Neural progenitor cell (in vitro differentiated cells): ENCODE measurements around the gene NSD1. TPM values are rescaled to one million over a fixed set of nuclear protein-coding genes. Genes with fewer than 3 reads are reported as not detected.

Source experiments
- DNase-seq: peaks from one replicate; pipeline ENCODE4 v3.0.0-alpha.2; 2016; ENCODE audit warnings: low spot score
- H2AFZ ChIP-seq: fragments of 200-600 bp; sonication (generic); replicated peaks from 2 replicates; pipeline ENCODE4 v1.6.1; 2016; ENCODE audit warnings: antibody characterized with exemption
- H3F3A ChIP-seq: fragments of 200-600 bp; sonication (generic); 2 replicates; pipeline ENCODE4 v1.6.1; 2016; ENCODE audit warnings: antibody characterized with exemption, low read depth
- H3K27ac ChIP-seq: fragments of 200-600 bp; sonication (generic); 2 replicates; pipeline ENCODE4 v1.5.1; 2016; ENCODE audit warnings: mild to moderate bottlenecking
- H3K27me3 ChIP-seq: fragments of 200-600 bp; sonication (generic); 2 replicates; pipeline ENCODE4 v1.6.1; 2016; ENCODE audit warnings: mild to moderate bottlenecking, moderate library complexity
- H3K36me3 ChIP-seq: fragments of 200-600 bp; sonication (generic); 2 replicates; pipeline ENCODE4 v1.5.1; 2016
- H3K4me1 ChIP-seq: fragments of 200-600 bp; sonication (generic); 2 replicates; pipeline ENCODE4 v1.6.1; 2016; ENCODE audit warnings: mixed run types
- H3K4me2 ChIP-seq: fragments of 200-600 bp; sonication (generic); 2 replicates; pipeline ENCODE4 v1.6.1; 2016
- H3K4me3 ChIP-seq: fragments of 200-600 bp; sonication (generic); 2 replicates; pipeline ENCODE4 v1.5.1; 2016
- H3K79me2 ChIP-seq: fragments of 200-600 bp; sonication (generic); 2 replicates; pipeline ENCODE4 v1.6.1; 2016; ENCODE audit warnings: low read depth
- H3K9ac ChIP-seq: fragments of 200-600 bp; sonication (generic); 2 replicates; pipeline ENCODE4 v1.6.1; 2016
- H3K9me3 ChIP-seq: fragments of 200-600 bp; sonication (generic); 2 replicates; pipeline ENCODE4 v1.5.1; 2016; ENCODE audit warnings: low read depth
- H4K20me1 ChIP-seq: fragments of 200-600 bp; sonication (generic); 2 replicates; pipeline ENCODE4 v1.6.1; 2016; ENCODE audit warnings: low read depth
- H3K27ac Mint-ChIP-seq: 3 replicates; pipeline ENCODE4 v1.8.0; 2021; ENCODE audit warnings: mixed read lengths
- H3K27me3 Mint-ChIP-seq: 2 replicates; pipeline ENCODE4 v1.8.0; 2022; ENCODE audit warnings: low read depth, mild to moderate bottlenecking, inconsistent platforms, moderate library complexity, mixed read lengths; ENCODE audit not compliant: insufficient read depth
- H3K36me3 Mint-ChIP-seq: 3 replicates; pipeline ENCODE4 v1.8.0; 2021; ENCODE audit warnings: mixed read lengths
- H3K4me1 Mint-ChIP-seq: 3 replicates; pipeline ENCODE4 v1.8.0; 2021; ENCODE audit warnings: mixed read lengths
- H3K4me3 Mint-ChIP-seq: 3 replicates; pipeline ENCODE4 v1.8.0; 2021; ENCODE audit warnings: mild to moderate bottlenecking, moderate library complexity, mixed read lengths
- H3K9me3 Mint-ChIP-seq: 3 replicates; pipeline ENCODE4 v1.8.0; 2020; ENCODE audit warnings: mixed read lengths
- EZH2 ChIP-seq: fragments of 200-600 bp; sonication (generic); IDR thresholded peaks from 2 replicates; pipeline ENCODE4 v1.6.1; 2017; ENCODE audit warnings: antibody characterized with exemption, mild to moderate bottlenecking, moderate library complexity
- EZH2phosphoT487 ChIP-seq: fragments of 200-600 bp; sonication (generic); IDR thresholded peaks from 2 replicates; pipeline ENCODE4 v1.6.1; 2017; ENCODE audit warnings: antibody characterized with exemption
- total RNA-seq: library from RNA; depleted of rRNA; stranded (reverse); fragments of >200 nt; gene quantifications from 2 replicates; pipeline ENCODE4 v1.2.3, GENCODE V29; 2015; ENCODE audit warnings: low replicate concordance
- TF ChIP-seq, protein P1 (sequence below): fragments of 200-600 bp; sonication (generic); IDR thresholded peaks from 2 replicates; pipeline ENCODE4 v1.5.1; 2017; ENCODE audit warnings: antibody characterized with exemption, mild to moderate bottlenecking

Gene NSD1
- total RNA-seq, 1 donor from 2014 or later: 114 TPM

GRCh38 chr5:177094224-177095087, 39.1 kb upstream of the NSD1 start:
- H3K9me3 Mint-ChIP-seq: no peaks in the 10 kb centered on the region
- peak; percentile 49 for DNase-seq
- Histone ChIP-seq H3K27ac (peak overlapping the region; percentile 76), H3K36me3 (no peaks in the 10 kb centered on the region), H3F3A (no peaks in the 10 kb centered on the region), H4K20me1 (no peaks in the 10 kb centered on the region), H3K4me2 (peak overlapping the region; percentile 47), H3K4me3 (no peak overlapping the region), H3K27me3 (no peaks in the 10 kb centered on the region), H3K9me3 (no peaks in the 10 kb centered on the region), H2AFZ (no peak overlapping the region), H3K79me2 (no peaks in the 10 kb centered on the region), H3K9ac (peak overlapping the region; percentile 39), H3K4me1 (peaks cover 20% of the 10 kb centered on the region)
- H3K4me3 Mint-ChIP-seq: no peak overlapping the region
- H3K36me3 Mint-ChIP-seq: no peaks in the 10 kb centered on the region
- H3K27ac Mint-ChIP-seq: peak overlapping the region; percentile 88
- peaks cover 12% of the 10 kb centered on the region for H3K27me3 Mint-ChIP-seq
- TF ChIP-seq EZH2phosphoT487 (no peak), EZH2 (no peak)
- TF ChIP-seq, protein P1, sequence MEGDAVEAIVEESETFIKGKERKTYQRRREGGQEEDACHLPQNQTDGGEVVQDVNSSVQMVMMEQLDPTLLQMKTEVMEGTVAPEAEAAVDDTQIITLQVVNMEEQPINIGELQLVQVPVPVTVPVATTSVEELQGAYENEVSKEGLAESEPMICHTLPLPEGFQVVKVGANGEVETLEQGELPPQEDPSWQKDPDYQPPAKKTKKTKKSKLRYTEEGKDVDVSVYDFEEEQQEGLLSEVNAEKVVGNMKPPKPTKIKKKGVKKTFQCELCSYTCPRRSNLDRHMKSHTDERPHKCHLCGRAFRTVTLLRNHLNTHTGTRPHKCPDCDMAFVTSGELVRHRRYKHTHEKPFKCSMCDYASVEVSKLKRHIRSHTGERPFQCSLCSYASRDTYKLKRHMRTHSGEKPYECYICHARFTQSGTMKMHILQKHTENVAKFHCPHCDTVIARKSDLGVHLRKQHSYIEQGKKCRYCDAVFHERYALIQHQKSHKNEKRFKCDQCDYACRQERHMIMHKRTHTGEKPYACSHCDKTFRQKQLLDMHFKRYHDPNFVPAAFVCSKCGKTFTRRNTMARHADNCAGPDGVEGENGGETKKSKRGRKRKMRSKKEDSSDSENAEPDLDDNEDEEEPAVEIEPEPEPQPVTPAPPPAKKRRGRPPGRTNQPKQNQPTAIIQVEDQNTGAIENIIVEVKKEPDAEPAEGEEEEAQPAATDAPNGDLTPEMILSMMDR: no peak
- H3K4me1 Mint-ChIP-seq: peaks cover 24% of the 10 kb centered on the region

GRCh38 chr5:177095088-177095669, 38.4 kb upstream of the NSD1 start:
- H3K27me3 ChIP-seq: no peaks in the 10 kb centered on the region
- H3K4me1 Mint-ChIP-seq: peaks cover 20% of the 10 kb centered on the region
- H3K27ac ChIP-seq: peak overlapping the region; percentile 76
- H3K4me1 ChIP-seq: peaks cover 21% of the 10 kb centered on the region
- peaks cover 14% of the 10 kb centered on the region for H3K27me3 Mint-ChIP-seq
- H3K4me3 ChIP-seq: no peak overlapping the region
- H4K20me1 ChIP-seq: no peaks in the 10 kb centered on the region
- H3K36me3 Mint-ChIP-seq: no peaks in the 10 kb centered on the region
- TF ChIP-seq, protein P1: no peak
- TF ChIP-seq EZH2phosphoT487 (no peak), EZH2 (no peak)
- H3K4me3 Mint-ChIP-seq: no peak overlapping the region
- no peaks in the 10 kb centered on the region for H3F3A ChIP-seq
- no peaks in the 10 kb centered on the region for H3K79me2 ChIP-seq
- H3K9ac ChIP-seq: no peak overlapping the region
- H3K27ac Mint-ChIP-seq: peak overlapping the region; percentile 65
- H3K36me3 ChIP-seq: no peaks in the 10 kb centered on the region
- no peaks in the 10 kb centered on the region for H3K9me3 Mint-ChIP-seq
- peak overlapping the region; percentile 47 for H3K4me2 ChIP-seq
- no peak overlapping the region for H2AFZ ChIP-seq
- DNase-seq: no peak
- no peaks in the 10 kb centered on the region for H3K9me3 ChIP-seq

DNA sequence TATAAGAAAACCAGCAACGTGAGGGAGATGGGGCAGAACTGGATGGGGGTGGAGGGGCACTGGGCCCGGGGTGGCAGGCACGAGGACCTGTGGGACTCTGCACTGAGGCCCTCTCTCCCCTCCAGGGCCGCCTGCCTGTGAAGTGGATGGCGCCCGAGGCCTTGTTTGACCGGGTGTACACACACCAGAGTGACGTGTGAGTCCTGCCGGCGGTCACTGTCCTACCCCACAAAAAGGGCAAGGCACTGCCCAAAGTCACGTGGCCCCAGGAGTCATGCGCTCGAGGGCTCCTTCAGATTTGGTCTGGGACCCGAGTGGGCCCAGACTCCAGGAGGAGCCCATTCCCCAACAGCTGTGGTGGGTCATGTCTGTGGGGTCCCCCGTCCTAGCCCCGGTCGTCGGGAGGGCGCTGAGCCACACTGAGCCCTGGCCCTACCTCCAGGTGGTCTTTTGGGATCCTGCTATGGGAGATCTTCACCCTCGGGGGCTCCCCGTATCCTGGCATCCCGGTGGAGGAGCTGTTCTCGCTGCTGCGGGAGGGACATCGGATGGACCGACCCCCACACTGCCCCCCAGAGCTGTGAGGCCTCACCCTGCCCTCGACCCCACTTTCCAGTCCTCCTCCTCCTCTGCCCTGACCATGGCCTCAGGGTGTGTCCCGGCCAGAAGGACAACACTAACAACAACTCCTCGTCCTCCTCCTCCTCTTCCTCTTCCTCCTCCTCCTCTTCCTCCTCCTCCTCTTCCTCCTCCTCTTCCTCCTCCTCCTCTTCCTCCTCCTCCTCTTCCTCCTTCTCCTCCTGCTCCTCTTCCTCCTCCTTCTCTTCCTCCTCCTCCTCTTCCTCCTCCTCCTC, 37.2 kb upstream of the NSD1 start:
- no peak overlapping the region for H3K9ac ChIP-seq
- no peaks in the 10 kb centered on the region for H3K27me3 ChIP-seq
- no peaks in the 10 kb centered on the region for H3K36me3 Mint-ChIP-seq
- no peaks in the 10 kb centered on the region for H3K79me2 ChIP-seq
- no peaks in the 10 kb centered on the region for H3K36me3 ChIP-seq
- no peak overlapping the region for H2AFZ ChIP-seq
- peaks cover 21% of the 10 kb centered on the region for H3K4me1 ChIP-seq
- H3K27me3 Mint-ChIP-seq: peaks cover 14% of the 10 kb centered on the region
- DNase-seq: no peak
- no peak overlapping the region for H3K4me3 ChIP-seq
- TF ChIP-seq EZH2: no peak
- TF ChIP-seq, protein P1: no peak
- H3K4me3 Mint-ChIP-seq: no peak overlapping the region
- H4K20me1 ChIP-seq: no peaks in the 10 kb centered on the region
- no peaks in the 10 kb centered on the region for H3K9me3 ChIP-seq
- no peaks in the 10 kb centered on the region for H3K9me3 Mint-ChIP-seq
- H3F3A ChIP-seq: no peaks in the 10 kb centered on the region
- no peak overlapping the region for H3K4me2 ChIP-seq
- H3K27ac ChIP-seq: no peak overlapping the region
- peaks cover 20% of the 10 kb centered on the region for H3K4me1 Mint-ChIP-seq
- no peak overlapping the region for H3K27ac Mint-ChIP-seq
